GM12892 (cell line): Measurements from ENCODE around the gene ARPIN.

Experiments
- POLR2A ChIP-seq: IDR thresholded peaks from 2 replicates; pipeline ENCODE4 v1.6.1; 2011; ENCODE audit warnings: low read depth, low read length, control low read depth
- POLR2AphosphoS5 ChIP-seq: IDR thresholded peaks from 2 replicates; pipeline ENCODE4 v1.6.1; 2011; ENCODE audit warnings: low read depth, low read length, control low read depth
- TAF1 ChIP-seq: IDR thresholded peaks from 2 replicates; pipeline ENCODE4 v1.6.1; 2011; ENCODE audit warnings: low read depth, mild to moderate bottlenecking, control low read depth, low read length, borderline replicate concordance

DNA sequence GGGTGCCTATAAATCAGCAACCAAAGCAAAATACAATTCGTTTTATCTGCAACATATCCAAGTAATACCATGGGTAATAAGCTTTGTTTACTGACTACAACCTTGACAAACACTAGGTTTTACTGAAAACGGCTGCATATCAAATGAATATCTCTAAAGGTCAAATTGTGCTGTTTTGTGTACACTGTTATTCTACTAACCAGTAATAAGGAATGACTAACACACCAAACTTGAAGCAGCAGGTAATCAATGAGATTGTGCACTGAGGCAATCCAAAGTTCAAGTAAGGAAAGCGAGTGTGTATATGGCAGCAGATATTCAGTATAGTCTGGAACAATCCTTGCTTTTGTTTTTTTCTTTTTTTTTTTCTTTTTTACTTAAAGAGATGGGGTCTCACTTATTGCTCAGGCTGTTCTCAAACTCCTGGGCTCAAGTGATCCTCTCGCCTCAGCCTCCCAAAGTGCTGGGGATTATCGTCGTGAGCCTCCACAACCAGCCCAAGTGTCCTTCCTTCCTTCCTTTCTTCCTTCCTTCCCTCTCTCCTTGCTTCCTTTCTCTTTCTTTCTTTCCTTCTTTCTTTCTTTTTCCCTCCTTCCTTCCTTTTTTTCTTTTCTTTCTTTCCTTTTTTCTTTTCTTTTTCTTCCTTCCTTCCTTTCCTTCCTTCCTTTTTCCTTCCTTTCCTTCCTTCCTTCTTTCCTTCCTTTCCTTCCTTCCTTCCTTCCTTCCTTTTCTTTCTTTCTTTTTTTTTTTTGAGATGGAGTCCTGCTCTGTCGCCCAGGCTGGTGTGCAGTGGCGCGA is 53.9 kb downstream of the ARPIN start:
- TF ChIP-seq POLR2AphosphoS5, result no peak
- no peak for TF ChIP-seq TAF1
- no peak for TF ChIP-seq POLR2A
